ENCODE measurements around the gene SLC6A2. TPM values are rescaled to one million over a fixed set of nuclear protein-coding genes. Genes with fewer than 3 reads are reported as not detected.
"Not testable (repeated sequence)": the region's sequence is repeated elsewhere in the genome, so short reads cannot be mapped to it uniquely, and the experiment has no call there.

Gene SLC6A2
- total RNA-seq, 2 experiments from 2014 or later, result not detected

DNA sequence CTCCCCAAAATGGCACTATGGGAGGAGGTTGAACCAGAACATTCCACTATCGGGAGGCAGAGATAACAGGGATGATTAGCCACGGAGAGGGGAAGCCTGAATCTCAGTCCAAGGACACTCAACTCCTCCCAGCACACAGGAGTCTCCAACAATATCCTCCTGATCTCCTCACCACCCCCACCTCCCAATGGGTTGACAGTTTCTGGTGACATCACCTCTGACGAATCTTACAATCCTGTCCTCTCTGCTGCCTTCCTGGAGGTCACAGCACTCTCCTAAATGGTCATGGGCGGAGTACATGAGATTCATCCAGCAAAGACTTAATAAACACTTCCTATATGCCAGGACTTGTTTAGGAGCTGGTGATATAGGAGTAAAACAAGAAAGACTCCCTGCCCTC is 80.9 kb downstream of the SLC6A2 start:
- POLR2A ChIA-PET, result no interaction called here
- Mint-ChIP-seq H3K4me1 (ENCODE audit: low read depth) (no peaks in the 10 kb centered on the region), H3K36me3 (no peaks in the 10 kb centered on the region), H3K9me3 (no peaks in the 10 kb centered on the region), H3K27ac (no peak overlapping the region), H3K27me3 (peaks cover 19% of the 10 kb centered on the region), H3K4me3 (no peak overlapping the region)
- no peak for DNase-seq
- CTCF ChIA-PET, result no interaction called here
- intact Hi-C loops (cut with micrococcal nuclease), result no loop called here

DNA sequence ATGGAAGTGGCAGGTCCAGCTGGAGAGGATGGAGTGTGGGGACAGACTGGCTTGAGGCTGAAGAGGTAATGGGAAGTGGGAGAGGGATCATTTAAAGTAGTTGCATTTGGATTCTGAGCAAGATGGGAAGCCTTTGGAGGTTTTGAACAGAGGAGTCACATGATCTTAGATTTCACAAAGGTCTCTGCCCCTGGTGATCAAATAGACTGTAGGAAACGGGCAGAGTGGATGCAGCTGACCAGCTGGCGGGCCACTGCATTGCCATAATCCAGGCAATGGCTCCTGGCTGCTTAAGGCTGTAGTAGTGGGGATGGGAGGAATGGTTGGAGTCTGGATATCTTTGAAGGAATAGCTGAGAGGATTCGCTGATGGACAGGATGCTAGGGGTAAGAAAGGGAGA is 81.5 kb downstream of the SLC6A2 start:
- Mint-ChIP-seq H3K4me1 (ENCODE audit: low read depth) (no peaks in the 10 kb centered on the region), H3K27me3 (peaks cover 22% of the 10 kb centered on the region), H3K4me3 (no peak overlapping the region), H3K9me3 (no peaks in the 10 kb centered on the region), H3K27ac (no peak overlapping the region), H3K36me3 (no peaks in the 10 kb centered on the region)
- CTCF ChIA-PET, result no interaction called here
- intact Hi-C loops (cut with micrococcal nuclease), result no loop called here
- DNase-seq, result no peak
- POLR2A ChIA-PET, result no interaction called here

DNA sequence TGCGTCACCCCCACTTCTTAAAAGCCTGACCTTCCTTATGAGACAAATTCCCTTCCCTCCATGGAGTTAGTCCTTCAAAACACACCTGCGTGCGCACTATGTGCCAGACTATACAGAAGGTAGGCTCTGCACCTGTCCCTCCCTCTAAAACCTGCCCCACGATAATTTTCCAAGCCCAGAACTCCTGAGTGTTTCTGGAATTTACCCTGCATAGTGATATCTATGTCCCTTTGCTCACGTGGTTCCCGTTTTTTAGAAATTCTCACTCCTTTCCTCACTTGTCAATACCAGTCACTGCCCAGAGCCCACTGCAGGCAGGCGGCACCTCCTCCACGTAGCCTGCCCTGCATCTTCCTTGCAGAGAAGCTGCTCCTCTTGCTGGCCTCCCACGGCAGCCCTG is 82.2 kb downstream of the SLC6A2 start:
- Mint-ChIP-seq H3K9me3 (no peaks in the 10 kb centered on the region), H3K4me3 (no peak overlapping the region), H3K4me1 (ENCODE audit: low read depth) (no peaks in the 10 kb centered on the region), H3K27me3 (peaks cover 22% of the 10 kb centered on the region), H3K36me3 (no peaks in the 10 kb centered on the region), H3K27ac (no peak overlapping the region)
- DNase-seq, result no peak
- ChIA-PET CTCF (no interaction called here), POLR2A (no interaction called here)
- intact Hi-C loops (cut with micrococcal nuclease), result no loop called here

DNA sequence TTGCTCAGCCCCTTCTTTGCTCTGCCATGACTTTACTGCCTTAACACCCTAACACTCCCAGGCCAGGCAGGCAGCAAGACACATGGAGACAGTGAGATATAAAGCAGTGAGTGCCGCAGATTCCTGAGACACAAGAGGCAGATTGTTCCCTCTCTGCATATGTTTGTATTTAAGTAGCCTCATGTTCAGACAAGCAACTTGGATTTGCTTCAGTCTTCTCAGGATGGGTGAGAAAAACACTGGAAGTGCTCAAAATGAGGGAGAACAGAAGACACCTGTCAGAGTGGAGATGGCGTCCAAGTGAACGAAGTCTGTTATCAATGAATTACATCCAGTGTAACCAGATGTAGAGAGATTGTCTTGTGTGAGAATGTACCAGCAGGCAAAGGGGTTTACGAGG is 90.3 kb downstream of the SLC6A2 start:
- POLR2A ChIA-PET, result no interaction called here
- Mint-ChIP-seq H3K4me1 (ENCODE audit: low read depth) (no peaks in the 10 kb centered on the region), H3K27ac (no peak overlapping the region), H3K4me3 (no peak overlapping the region), H3K9me3 (no peaks in the 10 kb centered on the region), H3K27me3 (peaks cover 22% of the 10 kb centered on the region), H3K36me3 (no peaks in the 10 kb centered on the region)
- DNase-seq, result no peak
- CTCF ChIA-PET, result no interaction called here
- intact Hi-C loops (cut with micrococcal nuclease), result no loop called here

DNA sequence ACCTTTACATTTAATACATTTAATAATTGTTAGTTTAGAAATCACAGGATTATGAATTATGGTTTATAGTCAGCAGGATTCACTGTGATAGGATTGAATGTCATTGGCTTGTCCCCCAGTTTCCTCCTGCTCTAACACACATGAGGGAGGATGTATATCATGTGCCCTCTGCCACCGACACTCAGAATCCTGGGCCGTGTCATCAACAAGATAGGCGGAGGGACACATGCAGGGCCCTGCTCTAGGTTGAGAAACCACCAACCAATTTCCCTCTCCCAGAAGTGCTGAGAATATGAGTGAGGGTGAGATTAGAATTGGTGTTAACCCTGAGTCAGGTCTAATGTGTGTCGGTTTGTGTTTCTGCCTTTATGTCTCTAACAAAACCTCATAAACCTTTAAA is 92.0 kb downstream of the SLC6A2 start:
- intact Hi-C loops (cut with micrococcal nuclease), result no loop called here
- Mint-ChIP-seq H3K4me1 (ENCODE audit: low read depth) (peaks cover 7% of the 10 kb centered on the region), H3K36me3 (no peaks in the 10 kb centered on the region), H3K27me3 (peaks cover 18% of the 10 kb centered on the region), H3K9me3 (peaks cover 10% of the 10 kb centered on the region), H3K27ac (no peak overlapping the region), H3K4me3 (no peak overlapping the region)
- ChIA-PET CTCF (no interaction called here), POLR2A (no interaction called here)
- DNase-seq, result no peak

DNA sequence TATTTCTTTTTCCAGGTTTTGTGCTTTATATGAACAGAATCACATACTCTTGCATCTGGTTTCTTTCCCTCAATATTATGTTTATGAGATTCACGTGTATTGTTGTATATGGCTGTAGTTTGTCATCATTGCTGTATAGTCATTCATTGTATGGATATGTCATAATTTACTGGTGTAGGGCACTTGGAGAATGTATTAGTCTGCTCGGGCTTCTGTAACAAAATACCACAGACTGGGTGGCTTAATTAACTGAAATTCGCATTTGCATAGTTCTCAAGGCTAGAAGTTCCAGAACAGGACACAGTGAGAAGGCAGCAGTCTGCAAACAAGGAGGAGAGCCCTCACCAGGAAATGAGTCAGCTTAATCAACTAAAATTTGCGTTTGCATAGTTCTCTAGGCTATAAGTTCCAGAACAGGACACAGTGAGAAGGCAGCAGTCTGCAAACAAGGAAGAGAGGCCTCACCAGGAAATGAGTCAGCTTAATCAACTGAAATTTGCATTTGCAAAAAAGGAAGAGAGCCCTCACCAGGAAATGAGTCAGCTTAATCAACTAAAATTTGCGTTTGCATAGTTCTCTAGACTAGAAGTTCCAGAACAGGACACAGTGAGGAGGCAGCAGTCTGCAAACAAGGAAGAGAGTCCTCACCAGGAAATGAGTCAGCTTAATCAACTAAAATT is 96.8 kb downstream of the SLC6A2 start:
- intact Hi-C loops (cut with micrococcal nuclease), result loop anchor here (1.0 to 2.0 kb wide), 2 partner anchors 281 to 446 kb away; no protein-coding TSS in a partner anchor
- POLR2A ChIA-PET, H3K4me3 Mint-ChIP-seq, DNase-seq, H3K27me3 Mint-ChIP-seq, CTCF ChIA-PET: not testable (repeated sequence)
- H3K4me1 Mint-ChIP-seq (ENCODE audit: low read depth), result peaks cover 25% of the 10 kb centered on the region
- H3K9me3 Mint-ChIP-seq, result peaks cover 27% of the 10 kb centered on the region
- H3K36me3 Mint-ChIP-seq, result peaks cover 13% of the 10 kb centered on the region
- H3K27ac Mint-ChIP-seq, result peak overlapping the region; percentile 87

DNA sequence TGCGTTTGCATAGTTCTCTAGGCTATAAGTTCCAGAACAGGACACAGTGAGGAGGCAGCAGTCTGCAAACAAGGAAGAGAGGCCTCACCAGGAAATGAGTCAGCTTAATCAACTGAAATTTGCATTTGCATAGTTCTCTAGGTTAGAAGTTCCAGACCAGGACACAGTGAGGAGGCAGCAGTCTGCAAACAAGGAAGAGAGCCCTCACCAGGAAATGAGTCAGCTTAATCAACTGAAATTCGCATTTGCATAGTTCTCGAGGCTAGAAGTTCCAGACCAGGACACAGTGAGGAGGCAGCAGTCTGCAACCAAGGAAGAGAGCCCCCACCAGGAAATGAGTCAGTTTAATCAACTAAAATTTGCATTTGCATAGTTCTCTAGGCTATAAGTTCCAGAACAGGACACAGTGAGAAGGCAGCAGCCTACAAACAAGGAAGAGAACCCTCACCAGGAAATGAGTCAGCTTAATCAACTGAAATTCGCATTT is 97.4 kb downstream of the SLC6A2 start:
- Mint-ChIP-seq H3K27ac (peak overlapping the region; percentile 87), H3K36me3 (peaks cover 13% of the 10 kb centered on the region), H3K9me3 (peaks cover 27% of the 10 kb centered on the region), H3K4me1 (ENCODE audit: low read depth) (peaks cover 25% of the 10 kb centered on the region)
- H3K4me3 Mint-ChIP-seq, CTCF ChIA-PET, POLR2A ChIA-PET, H3K27me3 Mint-ChIP-seq: not testable (repeated sequence)
- peak; percentile 23 for DNase-seq
- intact Hi-C loops (cut with micrococcal nuclease), result loop anchor here (1.0 to 2.0 kb wide), 2 partner anchors 282 to 446 kb away; no protein-coding TSS in a partner anchor

Other genes with a start within 250 kb of the SLC6A2 start
- not detected for gene MMP2, start 176.8 kb upstream of the SLC6A2 start, total RNA-seq
- gene LPCAT2, start 146.9 kb upstream of the SLC6A2 start, total RNA-seq, result under 1 TPM; 0.12 to 0.40 TPM
- gene CAPNS2, start 89.3 kb upstream of the SLC6A2 start, total RNA-seq, result not detected
- gene CES1, start 177.1 kb downstream of the SLC6A2 start, total RNA-seq, result under 1 TPM in 1 of 2 experiments, not detected in 1; 0.63 TPM
- gene CES5A, start 219.4 kb downstream of the SLC6A2 start, total RNA-seq, result not detected